SHP77 (cell line): Measurements from ENCODE around the gene DPAGT1.
A peak's percentile ranks its signal among the peaks of the same experiment; 100 is the strongest.
"Not testable (repeated sequence)": the region's sequence is repeated elsewhere in the genome, so short reads cannot be mapped to it uniquely, and the experiment has no call there.

Experiments used
- DNase-seq, 2 experiments: peaks; one replicate each; lab custom pipeline; 2025; lab: John Stamatoyannopoulos, UW

DPAGT1 gene

DNA sequence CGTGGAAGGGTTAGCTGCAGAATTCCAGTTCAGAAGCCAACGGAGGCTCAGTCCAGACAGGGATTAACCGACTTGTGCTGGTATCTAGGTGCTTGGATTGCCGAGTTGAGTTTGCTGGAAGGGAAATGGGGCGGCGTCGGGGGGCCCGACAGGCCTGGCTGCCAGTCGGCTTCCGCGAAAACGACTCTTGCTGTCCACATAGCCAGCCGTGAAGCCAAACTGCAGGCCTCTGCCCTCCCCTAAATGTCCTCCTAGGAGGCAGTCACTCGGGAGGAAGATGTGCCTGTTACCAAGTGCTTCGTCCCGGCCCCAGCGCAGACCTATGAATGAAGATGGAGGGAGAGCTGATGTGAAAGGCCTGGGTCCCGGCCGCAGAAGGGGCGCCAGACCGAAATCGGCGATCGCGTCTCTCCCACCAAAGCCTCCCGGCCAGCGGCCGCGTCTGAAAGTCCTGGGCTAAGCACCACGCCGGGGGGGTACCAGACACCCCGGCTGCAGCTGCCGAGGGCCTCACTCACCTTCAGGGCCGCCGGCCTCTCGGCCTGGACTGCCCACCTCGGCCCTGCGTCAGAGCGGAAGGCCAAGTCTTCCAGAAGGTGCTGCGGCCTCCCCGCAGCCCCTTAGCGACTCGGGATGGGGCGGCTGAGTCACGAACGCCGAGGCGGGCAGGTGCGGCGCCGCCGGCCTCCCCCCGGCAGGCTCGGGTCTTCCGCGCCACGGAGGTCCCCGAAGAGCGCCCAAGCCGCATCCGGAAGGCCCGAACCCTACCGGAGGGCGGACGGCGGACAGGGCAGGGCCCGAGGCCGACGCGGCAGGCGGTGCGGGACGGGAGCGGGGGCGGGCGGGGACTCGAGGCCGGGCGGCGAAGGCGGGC, 7.5 kb downstream of the DPAGT1 start:
- DNase-seq, result no peak

DNA sequence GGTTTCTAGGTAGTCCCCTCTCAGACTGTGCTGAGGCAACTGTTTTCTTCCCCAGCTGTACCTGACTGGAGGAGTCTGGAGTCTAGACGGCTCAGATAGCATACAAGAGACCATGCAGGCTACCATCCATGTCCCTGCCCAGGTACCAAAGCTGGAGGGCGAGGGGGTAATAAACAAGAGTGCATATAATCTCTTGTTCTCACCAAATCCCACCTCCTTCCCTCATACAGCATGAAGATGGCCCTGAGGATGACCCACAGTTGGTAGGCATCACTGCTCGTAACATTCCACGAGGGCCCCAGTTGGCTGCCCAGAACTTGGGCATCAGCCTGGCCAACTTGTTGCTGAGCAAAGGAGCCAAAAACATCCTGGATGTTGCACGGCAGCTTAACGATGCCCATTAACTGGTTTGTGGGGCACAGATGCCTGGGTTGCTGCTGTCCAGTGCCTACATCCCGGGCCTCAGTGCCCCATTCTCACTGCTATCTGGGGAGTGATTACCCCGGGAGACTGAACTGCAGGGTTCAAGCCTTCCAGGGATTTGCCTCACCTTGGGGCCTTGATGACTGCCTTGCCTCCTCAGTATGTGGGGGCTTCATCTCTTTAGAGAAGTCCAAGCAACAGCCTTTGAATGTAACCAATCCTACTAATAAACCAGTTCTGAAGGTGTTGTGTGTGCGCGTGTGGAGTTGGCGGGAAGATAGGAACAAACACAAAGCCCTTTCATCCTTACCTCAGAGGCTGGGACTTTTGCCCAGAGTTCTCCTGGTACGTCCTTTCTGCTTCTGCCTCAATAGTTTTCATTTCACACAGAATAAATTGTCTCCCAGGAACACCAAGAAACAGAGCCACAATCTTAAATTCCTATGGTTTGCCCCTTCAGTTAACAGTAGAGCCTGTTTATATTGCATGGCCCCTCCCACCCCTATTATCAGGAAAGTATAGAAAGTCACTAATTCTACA, 8.5 kb downstream of the DPAGT1 start:
- DNase-seq, result no peak

DNA sequence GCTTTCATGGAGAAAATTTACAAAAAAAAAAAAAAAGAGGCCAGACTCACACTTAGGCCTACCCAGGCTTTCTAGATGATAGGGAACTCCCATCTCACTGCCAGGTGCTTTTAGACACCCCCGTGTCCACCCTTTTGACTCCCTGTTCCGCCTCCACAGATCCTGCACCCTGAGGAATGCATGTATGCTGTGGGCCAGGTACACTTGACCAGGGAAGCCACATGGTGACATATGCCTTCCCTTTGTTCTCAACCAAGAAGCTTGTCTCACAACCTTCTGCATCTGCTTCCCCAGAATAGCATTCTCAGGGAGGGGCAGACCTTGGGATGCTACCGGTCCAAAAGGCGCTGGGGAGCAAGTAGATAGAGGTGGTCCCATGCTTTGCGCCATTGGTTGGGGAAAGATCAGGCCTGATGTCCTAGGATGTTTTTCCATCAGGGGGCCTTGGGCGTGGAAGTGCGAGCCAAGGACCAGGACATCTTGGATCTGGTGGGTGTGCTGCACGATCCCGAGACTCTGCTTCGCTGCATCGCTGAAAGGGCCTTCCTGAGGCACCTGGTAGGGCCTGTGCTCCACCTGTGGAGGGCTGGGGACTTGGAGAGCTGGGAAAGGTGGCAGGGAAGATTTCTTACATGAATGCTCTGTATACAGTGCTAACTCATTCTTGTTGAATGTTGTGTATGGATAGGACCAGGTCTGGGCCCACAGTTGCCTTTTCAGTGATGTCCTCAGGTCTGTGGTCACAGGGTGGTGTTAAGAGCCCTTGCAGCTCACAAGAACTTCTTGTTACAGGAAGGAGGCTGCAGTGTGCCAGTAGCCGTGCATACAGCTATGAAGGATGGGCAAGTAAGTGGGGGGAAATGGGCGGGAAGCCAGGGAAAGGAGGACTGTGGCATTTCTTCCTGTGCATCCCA, 9.4 kb downstream of the DPAGT1 start:
- DNase-seq, result no peak

DNA sequence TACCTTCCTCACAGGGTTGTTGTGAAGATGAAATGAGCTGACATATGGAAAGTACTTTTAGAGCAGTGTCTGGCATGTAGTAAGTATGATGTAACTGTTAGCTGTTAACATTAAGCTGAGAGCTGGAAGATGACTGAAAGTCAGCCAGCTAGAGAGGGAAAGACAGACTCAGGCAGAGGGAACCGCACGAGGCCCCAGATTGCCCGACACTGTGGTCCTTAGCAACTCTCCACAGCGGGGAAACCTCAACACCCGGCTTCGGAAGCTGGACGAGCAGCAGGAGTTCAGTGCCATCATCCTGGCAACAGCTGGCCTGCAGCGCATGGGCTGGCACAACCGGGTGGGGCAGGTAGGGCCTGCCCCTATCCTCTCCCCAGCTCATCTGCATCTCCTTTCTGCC, 10.5 kb downstream of the DPAGT1 start:
- no peak for DNase-seq

DNA sequence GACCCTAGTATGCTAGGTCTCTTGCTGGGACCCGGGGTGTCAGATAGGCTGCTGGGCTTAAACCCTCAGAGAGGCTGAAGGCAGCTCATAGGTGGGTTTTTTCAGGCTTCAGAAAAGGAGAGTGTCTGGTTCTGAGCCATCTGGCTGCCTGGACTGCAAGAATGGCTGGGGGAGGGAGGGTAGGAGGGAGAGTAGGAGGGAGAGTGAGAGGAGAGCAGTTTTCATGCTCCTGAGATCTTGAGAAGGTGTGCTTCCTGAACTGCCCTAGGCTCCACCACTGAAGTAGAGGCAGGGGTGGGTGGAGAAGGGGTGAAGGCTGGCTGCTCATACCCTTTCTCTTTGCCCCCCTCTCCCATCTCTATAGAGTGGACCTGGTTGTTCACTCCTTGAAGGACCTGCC, 12.3 kb downstream of the DPAGT1 start:
- DNase-seq, result no peak

DNA sequence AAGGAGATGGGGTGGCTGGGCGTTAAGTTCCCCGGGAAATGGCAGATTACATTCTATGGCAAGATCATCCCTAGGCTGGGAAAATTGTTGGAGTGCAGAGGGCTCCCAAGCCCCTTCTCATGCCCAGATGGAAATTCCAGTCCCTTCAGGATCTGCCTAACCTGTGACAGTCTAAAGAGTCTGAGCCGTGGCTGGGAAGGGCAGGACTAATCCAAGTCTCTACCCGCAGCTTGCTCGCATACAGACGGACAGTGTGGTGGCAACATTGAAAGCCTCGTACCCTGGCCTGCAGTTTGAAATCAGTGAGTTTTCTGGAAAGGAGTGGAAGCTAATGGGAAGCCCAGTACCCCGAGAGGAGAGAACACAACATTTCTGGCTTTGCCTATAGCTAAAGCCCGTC, 13.2 kb downstream of the DPAGT1 start:
- no peak for DNase-seq

DNA sequence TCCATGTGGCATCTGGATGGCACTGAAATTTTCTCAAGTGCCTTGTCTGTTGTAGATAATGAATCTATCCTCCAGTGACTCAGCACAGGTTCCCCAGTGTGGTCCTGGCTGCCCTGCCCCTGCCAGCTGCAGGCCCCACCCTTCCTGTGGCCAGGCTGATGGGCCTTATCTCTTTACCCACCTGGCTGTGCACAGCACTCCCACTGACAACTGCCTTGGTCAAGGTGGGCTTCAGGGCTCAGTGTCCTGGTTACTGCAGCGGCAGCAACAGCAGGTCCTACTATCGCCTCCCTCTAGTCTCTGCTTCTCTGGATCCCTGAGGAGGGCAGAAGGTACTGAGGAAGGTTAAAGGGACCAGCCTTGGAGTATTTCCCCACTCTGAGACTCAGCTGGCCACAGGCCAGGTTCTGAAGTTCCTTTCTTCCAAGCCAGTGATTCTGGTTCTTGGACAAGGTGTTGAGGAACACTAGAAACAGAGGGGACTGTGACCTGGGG, 13.9 kb downstream of the DPAGT1 start:
- DNase-seq, result no peak

DNA sequence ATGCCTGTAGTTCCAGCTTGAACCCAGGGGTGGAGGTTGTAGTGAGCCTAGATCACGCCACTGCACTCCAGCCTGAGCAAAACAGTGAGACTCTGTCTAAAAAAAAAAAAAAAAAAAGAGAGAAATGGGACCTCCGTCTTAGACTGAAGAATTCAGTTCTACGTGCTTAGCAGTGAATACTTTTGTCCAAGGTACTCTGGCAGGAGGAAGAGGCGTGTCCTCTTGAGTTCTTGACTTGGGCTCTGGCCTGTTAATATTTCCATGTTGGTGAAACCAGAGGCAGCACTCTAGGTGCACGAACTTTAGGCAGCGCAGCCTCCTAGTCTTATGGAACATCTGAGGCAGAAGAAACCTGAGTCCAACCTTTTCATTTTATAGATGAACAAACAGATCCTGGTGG, 14.5 kb downstream of the DPAGT1 start:
- no peak for DNase-seq

DNA sequence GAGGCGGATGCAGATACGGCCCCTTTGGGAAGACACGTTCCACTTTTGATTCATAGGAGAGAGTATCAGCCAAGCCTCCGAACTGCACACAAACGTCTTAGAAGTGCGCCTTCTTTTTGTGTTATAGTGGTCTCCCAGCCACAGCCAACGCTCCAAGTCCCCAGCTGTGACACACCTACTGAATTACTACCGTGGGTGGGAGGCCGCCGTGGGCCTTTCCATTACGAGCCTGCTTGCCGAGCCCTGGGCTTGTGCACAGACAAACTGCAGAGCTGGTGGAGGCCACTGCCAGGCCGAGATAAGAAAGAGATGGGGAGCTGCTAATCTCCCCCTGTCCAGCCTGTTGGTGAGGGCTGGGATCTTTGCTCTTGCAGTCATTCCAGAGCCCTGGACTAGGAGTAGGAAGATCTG, 16.2 kb downstream of the DPAGT1 start:
- DNase-seq, result no peak

DNA sequence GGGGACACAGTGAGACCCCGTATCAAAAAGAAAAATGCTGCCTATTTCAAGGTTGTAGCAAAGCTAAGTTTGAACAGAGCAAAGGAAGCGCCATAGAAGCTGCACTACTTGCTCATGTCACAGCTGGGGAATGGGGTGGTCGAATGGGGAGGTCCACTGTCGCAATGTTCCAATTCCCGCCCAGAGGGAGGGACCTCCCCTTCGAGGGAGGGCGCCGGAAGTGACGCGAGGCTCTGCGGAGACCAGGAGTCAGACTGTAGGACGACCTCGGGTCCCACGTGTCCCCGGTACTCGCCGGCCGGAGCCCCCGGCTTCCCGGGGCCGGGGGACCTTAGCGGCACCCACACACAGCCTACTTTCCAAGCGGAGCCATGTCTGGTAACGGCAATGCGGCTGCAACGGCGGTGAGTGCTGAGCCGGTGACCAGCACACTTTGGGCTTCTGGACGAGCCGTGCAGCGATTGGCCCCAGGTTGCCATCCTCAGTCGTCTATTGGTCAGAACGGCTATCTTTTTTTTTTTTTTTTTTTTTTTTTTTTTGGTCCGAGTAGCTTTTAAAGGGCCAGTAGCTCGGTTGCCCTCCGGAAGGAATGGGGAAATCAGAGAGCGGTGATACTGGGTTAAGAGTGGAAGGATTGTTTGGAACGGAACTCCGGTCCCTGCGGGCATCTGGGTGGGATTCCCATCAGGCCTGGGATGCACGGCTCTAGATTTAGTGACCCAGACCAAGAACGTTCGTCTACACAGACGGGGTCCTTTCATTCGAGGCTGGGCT, 16.8 kb downstream of the DPAGT1 start, which contains the start of gene HMBS:
Gene HMBS (plus strand): TSS at position 219 of the 774 bp plus-strand sequence. CDS start 153 bp downstream, at position 372.
- DNase-seq, result peak; percentile 89 to 93

DNA sequence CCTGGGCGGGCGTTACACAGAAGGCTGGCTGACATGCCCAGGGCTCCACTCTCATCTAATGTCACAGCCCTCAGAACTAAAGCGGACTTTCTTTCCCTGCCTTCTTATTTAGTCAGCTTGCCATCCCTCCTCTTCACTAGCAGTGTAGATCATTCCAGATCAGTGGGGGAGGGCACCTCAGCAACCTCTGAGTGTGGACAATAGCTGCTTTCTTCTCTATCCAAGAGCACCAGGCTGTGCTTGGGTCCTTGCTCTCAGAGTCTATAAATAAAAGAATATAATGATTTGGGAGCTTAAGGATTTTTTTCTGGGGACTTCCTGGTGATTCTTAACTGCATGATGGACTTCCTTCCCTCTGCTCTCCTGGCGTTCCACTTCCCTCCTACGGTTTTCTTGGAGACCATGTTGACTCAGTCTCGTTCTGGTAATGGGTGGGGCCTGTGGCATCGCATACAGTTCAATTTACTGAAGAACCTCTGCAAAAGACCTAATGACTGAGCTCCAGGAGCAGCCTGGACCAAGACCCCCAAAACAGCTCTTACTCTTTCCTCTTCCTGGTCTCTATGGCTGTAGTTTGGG, 19.9 kb downstream of the DPAGT1 start:
- DNase-seq, result no peak

DNA sequence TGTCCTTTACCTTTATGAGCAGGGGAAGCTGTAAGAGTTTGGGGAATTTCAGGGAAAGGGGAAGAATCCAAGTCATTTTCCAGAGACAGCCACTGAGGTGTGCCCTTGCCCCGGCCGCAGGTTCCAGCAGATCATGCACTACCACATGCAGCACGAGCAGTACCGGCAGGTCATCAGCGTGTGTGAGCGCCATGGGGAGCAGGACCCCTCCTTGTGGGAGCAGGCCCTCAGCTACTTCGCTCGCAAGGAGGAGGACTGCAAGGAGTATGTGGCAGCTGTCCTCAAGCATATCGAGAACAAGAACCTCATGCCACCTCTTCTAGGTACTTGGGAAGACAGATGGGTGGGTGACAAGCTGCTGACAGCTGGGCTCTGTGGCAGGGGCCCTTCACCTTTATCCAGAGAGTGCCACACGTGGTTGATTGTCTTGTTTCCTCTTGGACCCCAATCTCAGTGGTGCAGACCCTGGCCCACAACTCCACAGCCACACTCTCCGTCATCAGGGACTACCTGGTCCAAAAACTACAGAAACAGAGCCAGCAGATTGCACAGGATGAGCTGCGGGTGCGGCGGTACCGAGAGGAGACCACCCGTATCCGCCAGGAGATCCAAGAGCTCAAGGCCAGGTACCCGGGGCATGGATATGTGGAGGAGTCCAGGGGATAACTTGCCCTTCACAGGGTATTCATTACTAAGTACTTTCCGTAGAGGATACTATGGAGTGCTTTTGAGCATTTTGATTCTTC, 22.8 kb downstream of the DPAGT1 start:
- DNase-seq, result no peak

DNA sequence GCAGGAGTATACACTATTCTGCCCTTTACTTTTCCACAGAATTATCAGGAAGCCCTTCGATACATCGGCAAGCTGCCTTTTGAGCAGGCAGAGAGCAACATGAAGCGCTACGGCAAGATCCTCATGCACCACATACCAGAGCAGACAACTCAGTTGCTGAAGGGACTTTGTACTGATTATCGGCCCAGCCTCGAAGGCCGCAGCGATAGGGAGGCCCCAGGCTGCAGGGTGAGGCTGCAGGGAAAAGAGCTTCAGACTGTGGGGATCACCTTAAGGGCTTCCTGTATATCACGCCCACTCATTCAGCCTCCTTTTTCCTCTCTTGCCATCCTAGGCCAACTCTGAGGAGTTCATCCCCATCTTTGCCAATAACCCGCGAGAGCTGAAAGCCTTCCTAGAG, 23.8 kb downstream of the DPAGT1 start:
- no peak for DNase-seq

DNA sequence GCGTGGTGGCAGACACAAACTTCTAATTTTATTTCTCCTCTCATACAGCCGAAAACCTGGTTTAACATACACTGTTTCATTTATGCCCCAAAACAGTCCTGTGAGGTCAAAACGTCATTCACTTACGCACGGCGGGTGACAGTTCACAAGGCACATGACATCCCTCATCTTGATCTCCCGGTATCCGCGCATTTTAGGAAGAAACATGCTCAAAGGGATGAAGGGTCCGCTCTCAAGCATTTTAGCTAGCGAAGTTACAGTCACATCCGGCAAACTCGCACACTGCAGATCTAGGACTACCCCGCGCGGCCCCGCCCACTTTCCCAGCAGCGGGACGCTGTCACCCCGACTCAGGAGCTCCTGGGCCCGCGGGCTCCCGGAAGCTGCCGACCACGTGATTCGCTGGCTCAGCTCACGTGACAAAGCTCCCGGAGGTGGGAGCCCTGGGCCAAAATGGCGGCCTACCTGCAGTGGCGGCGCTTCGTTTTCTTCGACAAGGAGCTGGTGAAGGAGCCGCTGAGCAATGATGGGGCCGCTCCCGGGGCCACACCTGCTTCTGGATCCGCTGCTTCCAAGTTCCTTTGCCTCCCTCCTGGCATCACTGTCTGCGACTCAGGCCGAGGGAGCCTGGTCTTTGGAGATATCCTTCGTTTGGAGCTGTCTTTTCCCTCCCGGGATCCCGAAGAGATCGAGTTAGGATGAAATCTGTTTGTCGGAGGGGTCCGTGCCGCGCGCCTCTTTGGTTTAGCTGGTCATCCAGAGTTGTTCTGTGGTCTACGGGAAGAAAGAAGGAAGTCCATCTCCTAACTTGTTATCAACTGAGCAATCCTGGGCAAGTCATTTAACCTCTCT, 34.1 kb downstream of the DPAGT1 start, which contains the start of gene VPS11:
Gene VPS11 (plus strand): TSS at position 448 of the 852 bp plus-strand sequence. CDS start 6 bp downstream, at position 454.
- DNase-seq, result peak; percentile 95 to 97

DNA sequence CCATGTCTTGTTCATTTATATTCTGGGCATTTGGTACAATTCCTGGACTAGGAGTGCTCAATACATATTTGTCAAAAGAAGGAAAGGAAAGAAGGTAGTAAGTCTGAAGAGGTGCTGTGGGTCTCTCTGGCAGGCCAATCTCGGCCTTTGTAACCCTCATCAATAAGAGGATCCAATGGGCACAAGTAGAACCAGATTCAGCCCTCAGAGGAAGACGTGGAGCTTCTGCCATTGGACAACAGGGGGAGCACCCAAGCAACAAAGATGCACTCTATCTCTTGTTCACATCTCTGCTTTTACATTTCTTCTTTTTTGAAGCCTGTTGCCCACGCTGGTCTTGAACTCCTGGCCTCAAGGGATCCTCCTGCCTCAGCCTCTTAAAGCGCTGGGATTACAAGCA, 36.3 kb downstream of the DPAGT1 start:
- DNase-seq, result peak; percentile 13 to 18

DNA sequence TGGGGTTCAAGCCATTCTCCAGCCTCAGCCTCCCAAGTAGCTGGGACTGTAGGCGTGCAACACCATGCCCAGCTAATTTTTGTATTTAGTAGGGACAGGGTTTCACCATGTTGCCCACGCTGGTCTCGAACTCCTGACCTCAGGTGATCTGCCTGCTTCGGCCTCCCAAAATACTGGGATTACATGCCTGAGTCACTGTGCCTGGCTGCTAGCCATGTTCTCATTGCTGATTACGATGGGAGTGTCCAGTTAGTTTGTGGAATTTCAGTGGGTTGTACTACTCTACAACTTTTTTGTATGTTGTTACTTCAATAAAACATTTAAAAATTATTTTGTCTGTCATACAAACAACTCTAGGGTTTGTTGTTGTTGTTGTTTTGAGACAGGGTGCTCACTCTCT, 38.9 kb downstream of the DPAGT1 start:
- DNase-seq, result no peak

DNA sequence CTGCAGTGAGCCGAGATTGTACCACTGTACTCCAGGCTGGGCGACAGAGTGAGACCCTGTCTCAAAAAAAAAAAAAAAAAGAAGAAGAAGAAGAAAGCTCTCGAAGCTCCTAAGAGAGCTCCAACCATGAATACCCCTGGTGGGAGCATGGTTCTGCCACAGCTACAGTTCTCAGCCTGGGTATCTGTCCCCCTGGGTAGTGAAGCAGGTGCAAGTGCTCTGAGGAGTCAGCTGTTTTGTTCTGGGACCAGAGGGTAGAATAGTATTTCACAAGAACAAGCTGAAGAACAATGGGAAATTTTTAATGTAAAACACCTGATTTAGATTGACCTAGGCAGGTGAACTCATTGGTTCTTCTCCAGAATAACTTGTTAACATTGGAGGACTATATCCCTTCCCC, 40.4 kb downstream of the DPAGT1 start:
- DNase-seq, result no peak

DNA sequence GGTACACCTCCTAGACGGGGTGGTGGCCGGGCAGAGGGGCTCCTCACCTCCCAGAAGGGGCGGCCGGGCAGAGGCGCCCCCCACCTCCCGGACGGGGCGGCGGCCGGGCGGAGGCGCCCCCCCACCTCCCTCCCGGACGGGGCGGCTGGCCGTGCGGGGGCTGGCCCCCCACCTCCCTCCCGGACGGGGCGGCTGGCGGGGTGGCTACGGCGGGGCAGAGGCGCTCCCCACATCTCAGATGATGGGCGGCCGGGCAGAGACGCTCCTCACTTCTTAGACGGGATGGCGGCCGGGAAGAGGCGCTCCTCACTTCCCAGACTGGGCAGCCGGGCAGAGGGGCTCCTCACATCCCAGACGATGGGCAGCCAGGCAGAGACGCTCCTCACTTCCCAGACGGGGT, 42.5 kb downstream of the DPAGT1 start:
- not testable (repeated sequence) for DNase-seq
